Left colon (tissue), 2 donors: ENCODE measurements around the gene ORC3. TPM values are rescaled to one million over a fixed set of nuclear protein-coding genes. Genes with fewer than 3 reads are reported as not detected.

ENCODE experiments used
- ATAC-seq: fragments of 200-7000 bp; cut with Tn5 transposase; one replicate; pipeline ENCODE4 v1.9.1; 2020; ENCODE audit warnings: mild to moderate bottlenecking, moderate library complexity
- DNase-seq, 2 donors: peaks; one replicate each; pipeline ENCODE4 v3.0.0-alpha.2; 2020
- intact Hi-C, 2 donors: fragments of 100-400 bp; cut with DNase I in 1 of 2; cut with micrococcal nuclease in 1 of 2; formaldehyde crosslinking; loops; one replicate each; pipeline versions ENCODE4 v1.11.2 to v1.14.0; 2022; cut with DNase I, micrococcal nuclease
- total RNA-seq, 2 donors: library from RNA; stranded (reverse); fragmentation: NEBNext Ultra II Directional; extraction: Animal tissue kit (Norgen Biotek cat#: 25700); gene quantifications; one replicate each; pipeline ENCODE4 v1.2.1, GENCODE V29; 2021
- donor health status: DM: no; HTN: no; CAD: no.
- donor health status: DM: yes; HTN: yes; CAD: no.

The ORC3 gene
- total RNA-seq, 2 donors from 2014 or later = 11.3 to 11.9 TPM

DNA sequence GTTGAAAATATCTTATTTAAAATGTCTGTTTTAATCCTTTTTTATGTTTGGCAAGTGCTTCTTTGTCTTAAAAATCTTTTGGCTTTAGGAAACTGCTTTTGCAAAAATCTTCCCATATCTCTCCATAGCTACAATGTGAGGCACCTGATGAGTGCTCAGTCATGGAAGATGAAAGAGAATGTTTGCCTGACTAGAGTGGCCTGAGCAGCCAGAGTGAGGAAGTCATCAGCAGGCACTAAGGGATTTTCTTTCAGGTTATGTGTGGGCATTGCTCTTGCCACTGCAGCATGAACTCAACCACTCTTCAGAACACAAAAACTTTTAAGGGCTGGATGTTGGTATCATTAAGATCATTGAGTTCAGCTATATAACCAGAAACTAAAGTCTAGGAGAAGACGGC lies 64.2 kb downstream of the ORC3 start:
- intact Hi-C loops = no loop called here
- DNase-seq (no peak), ATAC-seq (no peak)

DNA sequence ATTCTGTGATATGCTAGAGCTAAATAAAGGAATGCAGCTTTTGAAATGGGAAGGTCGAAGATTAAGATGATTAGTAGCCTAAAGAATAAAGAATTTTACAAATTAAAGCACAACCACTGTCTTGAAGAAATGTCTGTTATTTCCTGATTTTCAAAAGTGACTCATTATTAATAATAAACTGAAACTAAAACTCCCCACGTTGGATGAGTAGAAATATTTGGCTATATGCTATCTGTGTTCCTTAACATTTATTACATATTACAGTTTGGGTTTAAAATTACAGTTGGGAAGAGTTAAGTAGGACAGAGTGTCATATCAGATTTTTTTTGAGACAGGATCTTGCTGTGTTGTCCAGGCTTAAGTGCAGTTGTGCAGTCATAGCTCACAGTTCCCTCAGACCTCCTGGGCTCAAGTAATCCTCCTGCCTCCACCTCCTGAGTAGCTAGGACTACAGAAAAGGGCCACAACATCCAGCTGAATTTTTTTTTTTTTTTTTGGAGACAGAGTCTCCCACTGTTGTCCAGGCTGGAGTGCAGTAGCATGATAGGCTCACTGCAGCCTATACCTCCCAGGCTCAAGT lies 65.0 kb downstream of the ORC3 start:
- ATAC-seq = no peak

DNA sequence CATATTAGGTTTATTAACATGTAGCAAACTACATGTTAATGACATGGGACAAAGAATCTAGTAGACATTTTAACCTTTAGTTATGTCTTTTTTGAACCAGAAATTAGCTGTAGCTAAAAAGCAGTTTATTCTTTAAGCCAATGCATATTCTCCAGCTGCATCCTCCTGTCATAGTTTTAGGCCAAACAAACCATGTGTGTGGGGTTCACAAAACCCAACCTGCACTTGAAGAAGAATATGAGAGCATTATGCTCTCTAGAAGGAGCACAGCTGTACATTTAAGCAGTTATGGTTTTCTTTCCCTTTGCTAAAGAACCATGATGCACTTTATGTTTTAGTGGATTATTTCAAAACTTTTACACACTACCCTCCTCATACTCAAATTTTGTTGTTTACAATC lies 65.9 kb downstream of the ORC3 start:
- ATAC-seq (no peak), DNase-seq (no peak)
- intact Hi-C loops = no loop called here

More for the DNA sequence above, 65.0 kb downstream of the ORC3 start:
- intact Hi-C loops = no loop called here
- no peak for DNase-seq

DNA sequence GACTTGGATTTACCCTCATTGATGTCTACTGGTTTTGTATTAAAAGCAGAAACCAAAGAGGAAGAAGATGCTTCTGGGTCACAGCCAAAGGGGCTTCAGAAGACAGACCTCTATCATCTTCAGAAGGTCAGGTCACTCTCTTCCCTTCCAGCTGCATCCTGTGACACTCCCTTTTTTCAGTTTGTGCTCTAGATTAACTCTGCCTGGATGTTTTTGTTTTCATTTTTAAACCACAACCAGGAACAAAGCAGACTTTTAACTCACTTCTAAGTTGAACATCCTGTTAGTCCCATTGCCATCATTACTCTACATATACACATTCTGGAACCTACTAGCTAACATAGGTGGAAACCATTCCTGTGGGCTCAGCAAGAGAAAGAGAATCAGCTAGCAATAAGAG lies 66.9 kb downstream of the ORC3 start:
- no peak for DNase-seq
- intact Hi-C loops = no loop called here
- no peak for ATAC-seq

DNA sequence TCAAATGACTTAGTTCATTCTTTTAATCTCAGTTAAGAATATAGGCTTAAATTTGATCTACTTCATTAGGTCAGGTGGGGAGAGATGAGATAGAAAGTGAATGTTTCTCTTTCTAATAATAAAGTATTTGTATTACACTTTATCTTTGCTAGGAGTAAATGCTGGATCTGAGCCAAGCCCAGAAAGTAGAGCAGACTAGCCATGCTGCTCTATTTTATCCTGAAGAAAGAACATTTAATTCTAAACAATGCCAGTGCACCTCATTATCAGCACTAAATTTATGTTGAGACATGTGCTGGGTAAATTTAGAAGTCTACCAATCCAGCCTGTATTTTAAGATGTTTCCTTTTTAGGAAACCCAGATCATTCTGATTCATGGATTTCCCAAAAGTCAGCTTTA lies 68.6 kb downstream of the ORC3 start:
- no peak for ATAC-seq
- no peak for DNase-seq
- intact Hi-C loops = no loop called here

DNA sequence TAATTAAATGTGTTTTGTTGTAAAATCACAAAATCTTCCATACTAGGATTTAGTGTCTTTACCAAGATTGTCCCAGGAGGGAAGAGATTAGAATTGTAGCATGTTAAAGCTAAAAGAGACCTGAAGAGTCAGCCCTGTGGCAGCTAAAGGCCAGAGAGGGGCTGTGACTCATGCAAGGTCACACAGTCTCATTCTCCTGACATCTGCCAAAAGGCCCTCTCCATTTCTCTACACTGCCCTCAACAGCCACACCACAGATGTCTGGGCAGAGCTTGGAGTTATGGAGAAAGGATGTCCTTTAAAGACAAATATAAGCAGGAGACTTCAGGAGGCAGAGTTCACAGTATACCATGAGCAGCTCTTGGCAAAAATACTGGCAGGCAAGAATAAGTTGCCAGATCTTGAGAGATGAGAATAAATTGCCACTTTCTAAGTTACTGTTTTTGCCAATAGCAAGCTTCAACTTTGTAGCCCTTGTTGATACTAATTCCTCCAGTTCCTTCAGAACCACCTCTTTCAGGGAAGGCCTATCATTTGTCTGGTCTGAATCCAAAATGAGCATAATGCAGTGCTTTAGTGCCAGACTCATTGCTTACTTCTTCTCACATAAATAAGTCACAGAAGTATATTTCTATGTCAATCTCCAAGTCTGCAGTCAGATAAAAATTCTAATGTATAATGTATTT lies 70.4 kb downstream of the ORC3 start:
- DNase-seq = no peak
- no peak for ATAC-seq
- intact Hi-C loops = no loop called here

DNA sequence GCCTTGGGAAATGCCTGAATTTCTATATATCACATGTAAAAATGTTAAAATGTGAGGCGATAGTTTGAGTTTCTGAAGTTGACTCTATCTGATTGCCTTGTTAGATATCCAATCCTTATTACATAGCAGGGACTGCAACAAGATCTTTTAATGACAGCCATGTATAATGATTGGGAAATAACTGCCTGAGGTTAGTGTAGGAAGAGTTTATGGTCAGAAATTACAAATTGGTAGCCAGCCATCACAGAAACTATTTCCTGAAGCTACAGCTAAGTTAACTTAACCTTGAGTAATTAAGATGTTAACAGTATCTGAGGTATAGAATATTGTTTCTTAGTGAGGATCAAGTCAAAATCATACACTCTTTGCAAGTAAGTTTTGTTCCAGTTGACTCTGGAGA lies 71.1 kb downstream of the ORC3 start:
- intact Hi-C loops = no loop called here
- DNase-seq (no peak), ATAC-seq (no peak)

DNA sequence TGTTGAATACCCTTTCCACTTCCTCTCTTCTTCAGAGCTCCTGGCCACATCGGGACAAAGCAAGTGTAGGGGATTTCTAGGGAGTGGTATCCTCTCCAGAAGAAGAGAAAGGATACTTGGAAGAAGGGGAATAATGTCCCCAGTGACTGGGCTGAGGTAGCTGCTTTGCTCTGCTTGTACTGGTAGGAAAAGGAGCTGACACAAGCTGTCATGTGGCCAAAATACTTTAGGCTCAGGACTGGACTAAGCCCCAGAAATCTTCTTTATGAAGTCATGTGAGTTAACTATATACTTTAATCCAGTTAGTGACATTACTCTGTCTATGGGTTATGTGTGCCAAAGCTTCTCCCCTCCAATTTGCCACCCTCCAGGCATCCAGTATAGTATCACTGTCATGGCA lies 71.6 kb downstream of the ORC3 start:
- ATAC-seq = no peak
- DNase-seq = no peak
- intact Hi-C loops = no loop called here

DNA sequence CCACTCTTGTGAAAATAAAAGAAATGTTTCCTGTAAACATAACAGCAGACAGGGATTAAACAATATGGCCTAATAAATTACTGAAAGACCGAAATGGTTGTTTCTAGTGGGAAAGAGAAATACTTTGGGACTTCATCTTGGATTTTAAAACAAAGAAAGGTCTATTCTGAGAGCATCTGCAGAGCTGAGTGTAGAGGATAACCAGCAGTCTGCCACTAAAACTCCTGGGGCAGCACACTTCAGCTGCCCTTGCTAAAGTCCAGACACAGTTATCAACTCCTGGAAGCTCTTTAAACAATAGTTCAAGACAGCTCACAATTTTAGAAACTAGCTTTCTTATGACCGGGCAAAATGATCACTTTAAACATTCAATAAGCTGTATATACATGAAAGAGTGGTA lies 73.5 kb downstream of the ORC3 start:
- no peak for ATAC-seq
- intact Hi-C loops = no loop called here
- no peak for DNase-seq

DNA sequence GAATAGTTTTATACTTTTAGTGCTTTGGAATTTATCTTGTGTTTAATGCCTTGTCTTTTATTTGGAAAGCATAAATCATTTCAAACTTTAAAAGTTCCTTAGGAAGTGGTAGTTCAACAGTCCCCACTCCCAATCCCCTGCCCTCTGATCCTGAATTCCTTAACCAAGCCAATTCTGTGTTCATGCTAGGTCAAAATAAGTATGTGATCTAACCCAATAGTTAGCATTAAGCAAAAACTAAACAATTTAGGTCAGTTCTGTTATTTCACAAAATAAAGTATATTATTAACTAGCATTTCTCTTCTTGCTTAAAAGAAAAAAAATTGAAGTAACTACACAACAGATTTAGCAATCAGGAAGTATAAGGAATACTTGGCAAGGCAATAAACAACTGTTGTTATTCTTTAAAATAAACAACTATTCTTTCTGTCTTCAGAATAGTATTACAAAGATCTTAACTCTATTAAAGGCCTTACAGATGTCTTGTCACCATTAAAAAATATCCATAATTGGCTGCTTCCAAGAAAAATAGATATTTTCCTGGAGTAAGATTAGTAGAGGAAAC lies 75.1 kb downstream of the ORC3 start:
- no peak for DNase-seq
- intact Hi-C loops = no loop called here
- ATAC-seq = no peak

DNA sequence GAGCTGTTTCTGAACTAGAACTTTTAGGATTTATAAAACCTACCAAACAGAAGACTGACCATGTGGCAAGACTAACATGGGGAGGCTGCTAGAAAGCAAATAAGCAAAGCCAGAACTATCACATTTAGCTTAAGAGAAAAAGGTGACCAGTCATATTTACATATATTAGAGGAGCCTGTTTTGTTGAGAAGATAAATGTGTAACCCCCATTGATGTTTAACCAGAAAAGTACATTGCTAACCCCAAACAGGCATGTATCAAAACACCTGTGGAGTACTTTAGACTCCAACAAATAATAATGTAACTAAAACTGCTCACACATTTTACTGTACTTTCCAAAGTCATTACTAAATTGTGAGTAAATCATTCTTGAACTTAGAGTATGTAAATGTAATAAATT lies 77.1 kb downstream of the ORC3 start:
- DNase-seq (no peak), ATAC-seq (no peak)
- intact Hi-C loops = no loop called here

DNA sequence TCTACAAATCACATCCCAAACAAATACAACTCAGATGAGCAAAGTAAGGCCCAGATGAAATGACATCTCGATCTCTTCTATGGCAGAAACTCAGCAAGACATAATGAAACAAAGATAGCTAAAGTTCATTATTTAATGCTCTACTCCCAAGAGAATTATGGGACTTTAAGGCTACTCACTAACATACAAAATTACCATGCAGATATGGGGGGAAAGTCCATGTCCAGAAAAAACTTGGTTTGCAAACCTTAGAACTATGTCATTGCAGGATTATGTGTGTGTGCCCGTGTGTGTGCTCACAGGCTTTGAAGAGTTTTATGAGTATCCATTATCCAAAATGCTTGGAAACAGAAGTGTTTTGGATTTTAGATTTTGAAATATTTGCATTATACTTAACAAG lies 78.1 kb downstream of the ORC3 start:
- no peak for ATAC-seq
- no peak for DNase-seq
- intact Hi-C loops = no loop called here

DNA sequence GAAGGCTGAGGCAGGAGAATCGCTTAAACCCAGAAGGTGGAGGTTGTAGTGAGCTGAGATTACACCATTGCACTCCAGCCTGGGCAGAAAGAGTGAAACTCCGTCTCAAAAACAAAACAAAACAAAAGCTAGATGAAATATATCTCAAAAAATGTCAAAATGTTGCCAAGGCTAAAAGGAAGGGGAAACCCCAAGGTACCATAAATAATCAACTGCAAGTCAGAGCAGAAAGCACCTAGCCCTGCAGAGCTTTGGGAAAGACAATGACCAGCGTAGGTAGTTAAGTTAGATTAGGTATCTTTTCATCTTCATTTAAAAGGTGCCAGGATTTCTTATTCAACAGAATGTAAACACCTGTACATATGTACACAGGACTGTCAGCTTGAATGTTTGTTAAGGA lies 79.1 kb downstream of the ORC3 start:
- intact Hi-C loops = no loop called here
- DNase-seq (no peak), ATAC-seq (no peak)

DNA sequence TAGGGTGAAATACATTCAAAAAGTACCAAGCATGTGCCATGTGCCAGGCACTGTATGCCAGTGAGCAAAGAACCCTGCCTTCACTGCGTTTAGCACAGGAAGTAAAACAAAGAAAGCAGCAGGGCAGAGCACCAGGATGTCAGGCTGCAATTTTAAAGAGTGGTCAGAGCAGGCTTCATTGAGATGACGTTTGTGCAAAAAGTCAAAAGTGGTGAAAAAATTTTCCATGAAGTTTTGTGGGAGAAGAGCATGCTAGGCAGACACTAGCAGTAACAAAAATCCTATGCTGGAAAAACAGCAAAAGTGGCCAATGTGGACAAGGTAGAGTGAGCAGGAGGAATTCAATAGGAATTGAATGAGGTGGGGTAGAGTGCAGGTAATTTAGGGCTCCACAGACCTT lies 80.8 kb downstream of the ORC3 start:
- intact Hi-C loops = no loop called here
- no peak for DNase-seq
- ATAC-seq = no peak

DNA sequence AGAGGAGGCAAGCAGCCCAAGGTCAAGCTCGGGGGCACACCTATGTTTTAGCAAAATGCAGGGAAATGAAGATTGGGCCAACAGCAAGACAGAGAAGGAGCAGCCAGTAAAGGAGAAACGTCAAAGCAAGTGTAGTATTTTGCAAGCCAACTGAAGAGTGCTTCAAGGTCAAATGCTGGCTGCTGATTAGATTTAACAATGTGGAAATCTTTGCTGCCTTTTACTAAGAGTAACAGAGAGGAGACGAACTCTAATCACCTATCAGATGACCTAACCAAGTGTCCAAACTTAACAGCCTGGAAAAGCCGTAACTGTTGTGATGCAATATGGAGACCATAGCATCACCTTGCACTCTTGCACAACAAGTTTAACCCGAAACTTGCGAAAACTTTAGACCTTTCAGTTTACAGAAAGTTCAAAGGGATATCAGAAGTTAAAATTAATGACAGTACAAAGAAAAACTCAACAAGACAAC lies 81.7 kb downstream of the ORC3 start:
- DNase-seq = no peak
- no peak for ATAC-seq
- intact Hi-C loops = no loop called here

DNA sequence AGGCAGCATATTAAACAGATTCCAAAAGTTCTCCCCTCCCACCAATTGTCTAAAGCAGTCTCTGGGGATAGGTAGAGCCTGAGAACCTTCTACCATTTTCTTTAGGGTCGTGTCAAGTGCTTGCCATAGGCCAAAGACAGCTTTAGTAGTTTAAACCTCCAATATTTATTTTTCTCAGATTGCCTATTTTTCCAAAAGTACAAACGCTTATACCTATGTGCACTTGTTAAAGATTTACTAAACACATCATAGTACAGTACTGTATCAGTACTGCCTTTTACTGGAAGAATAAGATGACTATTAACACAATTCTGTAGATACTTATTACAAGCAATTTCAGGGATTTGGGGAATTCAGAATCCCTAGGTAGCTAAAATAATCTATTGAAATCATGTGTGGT lies 82.7 kb downstream of the ORC3 start:
- intact Hi-C loops = no loop called here

DNA sequence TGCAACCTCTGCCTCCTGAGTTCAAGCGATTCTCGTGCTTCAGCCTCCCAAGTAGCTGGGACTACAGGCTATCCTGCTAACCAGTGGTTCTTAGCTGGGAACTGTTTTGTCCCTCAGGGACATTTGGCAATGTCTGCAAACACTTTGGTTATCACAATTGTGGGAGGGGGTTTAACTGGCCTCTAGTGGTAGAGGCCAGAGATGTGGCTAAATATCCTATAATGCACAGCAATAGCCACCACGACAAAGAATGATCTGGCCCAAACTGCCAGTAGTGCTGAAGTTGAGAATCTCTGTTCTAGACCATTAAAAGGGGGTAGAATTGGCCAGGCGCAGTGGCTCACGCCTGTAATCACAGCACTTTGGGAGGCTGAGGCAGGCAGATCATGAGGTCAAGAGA lies 83.3 kb downstream of the ORC3 start:
- DNase-seq (no peak), ATAC-seq (no peak)
- intact Hi-C loops = no loop called here

More for the DNA sequence above, 82.7 kb downstream of the ORC3 start:
- ATAC-seq (no peak), DNase-seq (no peak)

DNA sequence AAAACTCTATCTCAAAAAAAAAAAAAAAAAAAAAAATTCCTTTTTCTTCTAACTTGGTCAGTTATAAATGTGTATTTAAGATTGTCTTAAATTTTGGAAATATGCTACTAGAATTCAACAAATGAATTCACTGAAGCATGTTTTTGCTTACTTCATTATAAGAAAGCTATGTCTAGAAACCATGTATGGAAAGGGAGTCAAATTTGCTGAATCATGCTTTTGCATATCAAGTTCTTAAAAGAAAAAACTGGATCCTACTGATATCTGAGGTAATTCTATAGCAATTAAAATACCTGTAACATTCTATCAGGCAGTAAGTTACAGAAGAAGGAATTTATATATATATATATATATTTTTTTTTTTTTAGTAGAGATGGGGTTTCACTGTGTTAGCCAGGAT lies 84.4 kb downstream of the ORC3 start:
- DNase-seq (no peak), ATAC-seq (no peak)
- intact Hi-C loops = no loop called here

DNA sequence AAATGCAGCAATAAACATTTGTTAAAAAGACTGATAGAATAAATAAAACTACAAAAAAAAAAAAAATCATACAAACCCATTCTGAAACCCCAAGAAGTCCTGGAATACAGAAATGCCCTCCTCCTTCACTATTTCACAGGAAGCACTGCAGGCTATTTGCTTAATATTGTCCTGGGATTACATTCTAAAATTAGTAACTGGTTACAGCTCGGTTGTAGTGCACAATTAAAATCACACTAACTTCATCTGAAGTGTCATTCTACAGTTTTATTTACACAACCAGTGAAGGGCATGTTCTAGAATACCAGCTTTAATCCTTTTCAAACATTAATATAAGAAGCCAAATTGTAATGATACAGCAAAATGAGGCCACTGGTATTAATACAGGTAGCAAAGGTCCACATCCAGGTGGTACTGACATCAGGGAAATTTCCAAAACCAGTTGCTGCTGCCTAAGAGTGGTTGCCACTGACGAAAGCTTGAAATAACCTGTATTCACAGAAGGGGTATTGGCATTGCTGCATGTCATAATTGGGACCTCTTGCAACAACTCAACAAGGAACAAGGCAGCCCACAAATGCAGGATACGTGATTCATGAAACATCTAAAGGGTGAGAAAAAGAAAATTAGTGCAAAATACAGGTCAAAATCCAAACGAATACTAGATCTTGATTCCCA lies 85.2 kb downstream of the ORC3 start:
- ATAC-seq = no peak
- intact Hi-C loops = no loop called here
- DNase-seq = no peak

DNA sequence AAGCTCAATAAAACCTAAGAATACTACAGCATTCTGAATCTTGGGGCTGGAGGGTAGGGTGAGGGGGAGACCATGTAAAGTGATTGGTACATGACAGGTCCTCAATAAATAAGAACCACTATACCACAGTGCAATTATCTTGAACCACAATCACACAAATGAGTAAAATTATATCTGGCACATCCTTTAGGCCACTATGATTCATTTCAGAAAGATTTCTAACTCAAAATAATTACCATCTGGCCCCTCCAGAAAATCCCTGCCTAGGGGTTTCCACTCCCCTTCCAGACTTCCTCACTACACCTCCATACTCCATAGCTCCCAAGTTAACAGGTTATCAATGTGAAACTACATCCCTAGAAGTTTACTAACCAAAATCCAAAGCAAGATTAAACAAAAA lies 92.4 kb downstream of the ORC3 start:
- ATAC-seq = no peak
- intact Hi-C loops = no loop called here

More for the DNA sequence above, 92.4 kb downstream of the ORC3 start:
- DNase-seq = no peak
